Measurements from ENCODE around the gene MACROD2. TPM values are rescaled to one million over a fixed set of nuclear protein-coding genes. Genes with fewer than 3 reads are reported as not detected.

The MACROD2 gene
- total and polyA plus RNA-seq, 9 donors = 3.7 to 25.5 (median 7.8) TPM

- Histone ChIP-seq H3K27me3 (no peaks in the 10 kb centered on the region), H3K9me3 (no peaks in the 10 kb centered on the region), H3K4me1 (ENCODE audit: insufficient read depth) (no peaks in the 10 kb centered on the region), H3K36me3 (no peaks in the 10 kb centered on the region), H3K27ac (no peak overlapping the region), H3K4me3 (no peak overlapping the region)
- WGBS, 3 donors = 64 to 80% (median 69%) methylated on average over 1 of the region's 1 CpG
- no peak for TF ChIP-seq CTCF (IDR thresholded peaks at IDR 0.05)
- TF ChIP-seq EP300 (IDR thresholded peaks at IDR 0.05) = no peak
- no peak for TF ChIP-seq POLR2A (IDR thresholded peaks at IDR 0.05)
- intact Hi-C loops (cut with DNase I) = no loop called here
- no peak for DNase-seq
These were observed 564.3 kb downstream of the MACROD2 start for GRCh38 chr20:14559612-14560011.

GRCh38 chr20:14561741-14562221 is 566.5 kb downstream of the MACROD2 start:
- TF ChIP-seq EP300 (IDR thresholded peaks at IDR 0.05) = no peak
- TF ChIP-seq POLR2A (IDR thresholded peaks at IDR 0.05) = no peak
- no peak for TF ChIP-seq CTCF (IDR thresholded peaks at IDR 0.05)
- H3K27ac ChIP-seq = no peak overlapping the region
- 61 to 70% (median 69%) methylated on average over 6 of the region's 6 CpGs for WGBS, 3 donors

GRCh38 chr20:14562981-14563380 is 567.7 kb downstream of the MACROD2 start:
- intact Hi-C loops (cut with DNase I) = no loop called here
- Histone ChIP-seq H3K4me1 (ENCODE audit: insufficient read depth) (no peaks in the 10 kb centered on the region), H3K27me3 (no peaks in the 10 kb centered on the region), H3K4me3 (no peak overlapping the region), H3K36me3 (no peaks in the 10 kb centered on the region), H3K9me3 (no peaks in the 10 kb centered on the region), H3K27ac (no peak overlapping the region)
- no peak for TF ChIP-seq EP300 (IDR thresholded peaks at IDR 0.05)
- TF ChIP-seq CTCF (IDR thresholded peaks at IDR 0.05) = no peak
- no peak for TF ChIP-seq POLR2A (IDR thresholded peaks at IDR 0.05)
- DNase-seq = no peak
- WGBS, 3 donors = 75 to 84% (median 79%) methylated on average over 2 of the region's 2 CpGs

More at GRCh38 chr20:14561741-14562221, 566.5 kb downstream of the MACROD2 start:
- H3K27me3 ChIP-seq = no peaks in the 10 kb centered on the region
- no peak overlapping the region for H3K4me3 ChIP-seq
- H3K4me1 ChIP-seq (ENCODE audit: insufficient read depth) = no peaks in the 10 kb centered on the region
- intact Hi-C loops (cut with DNase I) = no loop called here
- no peak for DNase-seq
- no peaks in the 10 kb centered on the region for H3K36me3 ChIP-seq
- no peaks in the 10 kb centered on the region for H3K9me3 ChIP-seq

GRCh38 chr20:14566505-14566904 is 571.2 kb downstream of the MACROD2 start:
- intact Hi-C loops (cut with DNase I) = no loop called here
- 67 to 93% (median 89%) methylated on average over 2 of the region's 2 CpGs for WGBS, 3 donors
- no peak overlapping the region for H3K27ac ChIP-seq
- H3K4me3 ChIP-seq = no peak overlapping the region
- no peaks in the 10 kb centered on the region for H3K27me3 ChIP-seq
- no peaks in the 10 kb centered on the region for H3K36me3 ChIP-seq
- TF ChIP-seq POLR2A (IDR thresholded peaks at IDR 0.05) (no peak), CTCF (IDR thresholded peaks at IDR 0.05) (no peak), EP300 (IDR thresholded peaks at IDR 0.05) (no peak)
- no peak for DNase-seq
- H3K9me3 ChIP-seq = no peaks in the 10 kb centered on the region
- H3K4me1 ChIP-seq (ENCODE audit: insufficient read depth) = no peaks in the 10 kb centered on the region

Measured in ovary (tissue), 9 donors.